ENCODE data around the gene PPP1R26. TPM values are rescaled to one million over a fixed set of nuclear protein-coding genes. Genes with fewer than 3 reads are reported as not detected.

The PPP1R26 gene
- total and polyA plus RNA-seq, 9 of the 15 experiments (the other 6 are each of a cell fraction or from before 2014, with no cell fraction given) = 0.77 to 26.8 (median 9.3) TPM

DNA sequence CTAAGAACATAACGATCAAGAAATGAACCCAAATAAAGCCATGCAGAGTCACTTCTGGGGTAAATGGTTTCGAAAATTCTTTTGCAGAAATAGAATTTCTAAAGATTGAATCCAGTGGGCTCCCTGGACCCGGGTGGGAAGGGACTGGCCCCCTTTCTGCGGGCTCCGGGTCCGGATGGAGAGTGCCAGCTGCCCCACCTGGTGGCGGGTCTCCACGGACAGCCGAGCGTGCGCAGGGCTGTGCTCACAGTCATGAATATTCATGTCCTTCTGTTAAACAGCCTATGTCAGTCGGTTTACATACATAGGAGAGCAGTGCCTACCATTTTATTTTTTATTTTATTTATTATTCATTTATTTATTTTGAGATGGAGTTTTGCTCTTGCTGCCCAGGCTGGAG lies 4.7 kb upstream of the PPP1R26 start:
- no peak overlapping the region for H3K27ac ChIP-seq (ENCODE audit: extremely low read depth, low read depth, low read length)
- FAIRE-seq (peak; percentile 74), DNase-seq (ENCODE audit: extremely low read depth in 1 of 4, low spot score in 3 of 4) (peak; percentile 72 to 77 (median 74)), ATAC-seq (peak; percentile 89)
- intact Hi-C loops (cut with micrococcal nuclease) = loop anchor here (5.0 kb wide), 1 partner anchor 53 kb away; no protein-coding TSS in a partner anchor
- BruUV-seq (replicated peaks) = no TSS peak
- no peak overlapping the region for H3K4me2 ChIP-seq (ENCODE audit: insufficient read depth, low read length)
- H3K36me3 ChIP-seq (ENCODE audit: control insufficient read depth, insufficient read depth, low read length) = no peaks in the 10 kb centered on the region
- H3K9ac ChIP-seq (ENCODE audit: insufficient read depth in 1 of 2, low read depth in 2 of 2, low read length in 2 of 2) = no peak overlapping the region
- H3K27me3 ChIP-seq (ENCODE audit: control insufficient read depth in 2 of 2, insufficient read depth in 2 of 2, low read length in 2 of 2) = no peaks in the 10 kb centered on the region
- 0 out of 2 replicates have a peak overlapping the region, but pooled peaks have one; percentile 57 for H2AFZ ChIP-seq (ENCODE audit: low read depth, low read length)
- WGBS (ENCODE audit: insufficient coverage, low coverage, missing lambda C conversion rate) = 14% methylated on average over 11 of the region's 12 CpGs
- in situ Hi-C loops (cut with MboI) = no loop called here
- no peak overlapping the region for H3K4me3 ChIP-seq
- POLR2A ChIA-PET = interaction anchor here (1.1 to 1.4 kb wide), 3 partner anchors 12 to 34 kb away, joined by 3 to 5 read pairs (median 3); no protein-coding TSS in a partner anchor
- CTCF ChIA-PET (ENCODE audit: low intra/inter-chr PET ratio) = no interaction called here
- H4K20me1 ChIP-seq (replicated peaks; ENCODE audit: control insufficient read depth, insufficient read depth, low read length) = no peaks in the 10 kb centered on the region
- peaks cover 5% of the 10 kb centered on the region; the same call in 1 of the 3 replicates for H3K79me2 ChIP-seq (ENCODE audit: control insufficient read depth, insufficient read depth, low read length)
- H3K9me1 ChIP-seq (ENCODE audit: control insufficient read depth, insufficient read depth, low read length) = no peaks in the 10 kb centered on the region
- no peaks in the 10 kb centered on the region for H3K9me3 ChIP-seq (replicated peaks; ENCODE audit: control insufficient read depth, insufficient read depth, low read depth, low read length)
- peaks cover 35 to 58% of the 10 kb centered on the region in 2 experiments for H3K4me1 ChIP-seq (replicated peaks in 1 of 2; ENCODE audit: control insufficient read depth in 2 of 2, insufficient read depth in 2 of 2, low read length in 2 of 2)
- TF ChIP-seq ZKSCAN1 (IDR thresholded peaks at IDR 0.05; ENCODE audit: low read depth, low read length) (no peak), ZFP36 (IDR thresholded peaks at IDR 0.05; ENCODE audit: low read depth, low read length, partially characterized antibody) (no peak), SMARCA5 (IDR thresholded peaks at IDR 0.05) (no peak), NFE2 (IDR thresholded peaks at IDR 0.05; ENCODE audit: low read depth) (no peak), SAFB (IDR thresholded peaks at IDR 0.05; ENCODE audit: borderline replicate concordance, low read depth, low read length) (no peak)
- TF ChIP-seq, protein P1, sequence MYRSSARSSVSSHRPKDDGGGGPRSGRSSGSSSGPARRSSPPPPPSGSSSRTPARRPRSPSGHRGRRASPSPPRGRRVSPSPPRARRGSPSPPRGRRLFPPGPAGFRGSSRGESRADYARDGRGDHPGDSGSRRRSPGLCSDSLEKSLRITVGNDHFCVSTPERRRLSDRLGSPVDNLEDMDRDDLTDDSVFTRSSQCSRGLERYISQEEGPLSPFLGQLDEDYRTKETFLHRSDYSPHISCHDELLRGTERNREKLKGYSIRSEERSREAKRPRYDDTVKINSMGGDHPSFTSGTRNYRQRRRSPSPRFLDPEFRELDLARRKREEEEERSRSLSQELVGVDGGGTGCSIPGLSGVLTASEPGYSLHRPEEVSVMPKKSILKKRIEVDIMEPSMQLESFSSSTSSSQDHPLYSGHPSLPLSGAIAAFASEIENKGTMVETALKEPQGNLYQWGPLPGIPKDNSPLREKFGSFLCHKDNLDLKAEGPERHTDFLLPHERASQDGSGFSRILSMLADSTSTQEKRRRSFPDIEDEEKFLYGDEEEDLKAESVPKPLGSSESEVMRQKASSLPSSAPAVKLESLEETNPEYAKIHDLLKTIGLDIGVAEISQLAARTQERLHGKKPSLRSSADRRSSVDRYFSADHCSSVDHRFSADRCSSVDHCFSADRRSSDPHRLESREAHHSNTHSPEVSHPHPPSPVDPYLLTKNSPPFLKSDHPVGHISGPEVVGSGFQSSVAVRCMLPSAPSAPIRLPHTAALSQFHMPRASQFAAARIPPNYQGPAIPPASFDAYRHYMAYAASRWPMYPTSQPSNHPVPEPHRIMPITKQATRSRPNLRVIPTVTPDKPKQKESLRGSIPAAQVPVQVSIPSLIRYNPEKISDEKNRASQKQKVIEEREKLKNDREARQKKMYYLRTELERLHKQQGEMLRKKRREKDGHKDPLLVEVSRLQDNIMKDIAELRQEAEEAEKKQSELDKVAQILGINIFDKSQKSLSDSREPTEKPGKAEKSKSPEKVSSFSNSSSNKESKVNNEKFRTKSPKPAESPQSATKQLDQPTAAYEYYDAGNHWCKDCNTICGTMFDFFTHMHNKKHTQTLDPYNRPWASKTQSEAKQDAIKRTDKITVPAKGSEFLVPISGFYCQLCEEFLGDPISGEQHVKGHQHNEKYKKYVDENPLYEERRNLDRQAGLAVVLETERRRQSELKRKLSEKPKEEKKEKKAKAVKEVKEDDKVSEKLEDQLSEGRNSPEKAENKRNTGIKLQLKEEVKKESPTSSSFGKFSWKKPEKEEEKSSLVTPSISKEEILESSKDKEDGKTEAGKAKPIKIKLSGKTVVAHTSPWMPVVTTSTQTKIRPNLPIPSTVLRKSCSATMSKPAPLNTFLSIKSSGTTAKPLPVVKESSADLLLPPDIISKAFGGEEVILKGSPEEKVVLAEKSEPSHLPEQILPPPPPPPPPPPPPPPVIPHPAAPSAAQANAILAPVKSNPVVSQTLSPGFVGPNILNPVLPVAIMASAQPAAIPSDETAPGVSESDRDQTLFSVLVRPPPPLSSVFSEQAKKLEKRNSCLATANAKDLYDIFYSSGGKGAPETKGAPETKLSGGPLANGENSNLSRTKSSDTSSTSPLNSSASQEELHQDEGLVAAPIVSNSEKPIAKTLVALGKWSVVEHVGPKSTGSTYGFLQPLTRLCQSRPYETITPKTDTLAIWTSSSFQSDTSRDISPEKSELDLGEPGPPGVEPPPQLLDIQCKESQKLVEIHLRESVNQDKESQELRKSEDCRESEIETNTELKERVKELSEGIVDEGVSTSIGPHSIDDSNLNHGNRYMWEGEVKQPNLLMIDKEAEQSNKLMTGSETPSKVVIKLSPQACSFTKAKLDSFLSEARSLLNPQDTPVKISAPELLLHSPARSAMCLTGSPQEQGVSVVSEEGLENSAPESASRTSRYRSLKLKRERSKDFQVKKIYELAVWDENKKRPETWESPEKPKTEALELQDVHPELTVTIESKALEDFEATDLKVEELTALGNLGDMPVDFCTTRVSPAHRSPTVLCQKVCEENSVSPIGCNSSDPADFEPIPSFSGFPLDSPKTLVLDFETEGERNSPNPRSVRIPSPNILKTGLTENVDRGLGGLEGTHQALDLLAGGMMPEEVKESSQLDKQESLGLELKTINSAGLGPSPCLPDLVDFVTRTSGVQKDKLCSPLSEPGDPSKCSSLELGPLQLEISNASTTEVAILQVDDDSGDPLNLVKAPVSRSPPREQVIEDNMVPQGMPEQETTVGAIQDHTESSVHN (IDR thresholded peaks at IDR 0.05; ENCODE audit: borderline replicate concordance in 1 of 2, low read depth in 1 of 2) = no peak
- TF ChIP-seq, protein P2, sequence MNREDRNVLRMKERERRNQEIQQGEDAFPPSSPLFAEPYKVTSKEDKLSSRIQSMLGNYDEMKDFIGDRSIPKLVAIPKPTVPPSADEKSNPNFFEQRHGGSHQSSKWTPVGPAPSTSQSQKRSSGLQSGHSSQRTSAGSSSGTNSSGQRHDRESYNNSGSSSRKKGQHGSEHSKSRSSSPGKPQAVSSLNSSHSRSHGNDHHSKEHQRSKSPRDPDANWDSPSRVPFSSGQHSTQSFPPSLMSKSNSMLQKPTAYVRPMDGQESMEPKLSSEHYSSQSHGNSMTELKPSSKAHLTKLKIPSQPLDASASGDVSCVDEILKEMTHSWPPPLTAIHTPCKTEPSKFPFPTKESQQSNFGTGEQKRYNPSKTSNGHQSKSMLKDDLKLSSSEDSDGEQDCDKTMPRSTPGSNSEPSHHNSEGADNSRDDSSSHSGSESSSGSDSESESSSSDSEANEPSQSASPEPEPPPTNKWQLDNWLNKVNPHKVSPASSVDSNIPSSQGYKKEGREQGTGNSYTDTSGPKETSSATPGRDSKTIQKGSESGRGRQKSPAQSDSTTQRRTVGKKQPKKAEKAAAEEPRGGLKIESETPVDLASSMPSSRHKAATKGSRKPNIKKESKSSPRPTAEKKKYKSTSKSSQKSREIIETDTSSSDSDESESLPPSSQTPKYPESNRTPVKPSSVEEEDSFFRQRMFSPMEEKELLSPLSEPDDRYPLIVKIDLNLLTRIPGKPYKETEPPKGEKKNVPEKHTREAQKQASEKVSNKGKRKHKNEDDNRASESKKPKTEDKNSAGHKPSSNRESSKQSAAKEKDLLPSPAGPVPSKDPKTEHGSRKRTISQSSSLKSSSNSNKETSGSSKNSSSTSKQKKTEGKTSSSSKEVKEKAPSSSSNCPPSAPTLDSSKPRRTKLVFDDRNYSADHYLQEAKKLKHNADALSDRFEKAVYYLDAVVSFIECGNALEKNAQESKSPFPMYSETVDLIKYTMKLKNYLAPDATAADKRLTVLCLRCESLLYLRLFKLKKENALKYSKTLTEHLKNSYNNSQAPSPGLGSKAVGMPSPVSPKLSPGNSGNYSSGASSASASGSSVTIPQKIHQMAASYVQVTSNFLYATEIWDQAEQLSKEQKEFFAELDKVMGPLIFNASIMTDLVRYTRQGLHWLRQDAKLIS (CRISPR knock-in tag; IDR thresholded peaks at IDR 0.05) = no peak
- TF ChIP-seq, protein P3, sequence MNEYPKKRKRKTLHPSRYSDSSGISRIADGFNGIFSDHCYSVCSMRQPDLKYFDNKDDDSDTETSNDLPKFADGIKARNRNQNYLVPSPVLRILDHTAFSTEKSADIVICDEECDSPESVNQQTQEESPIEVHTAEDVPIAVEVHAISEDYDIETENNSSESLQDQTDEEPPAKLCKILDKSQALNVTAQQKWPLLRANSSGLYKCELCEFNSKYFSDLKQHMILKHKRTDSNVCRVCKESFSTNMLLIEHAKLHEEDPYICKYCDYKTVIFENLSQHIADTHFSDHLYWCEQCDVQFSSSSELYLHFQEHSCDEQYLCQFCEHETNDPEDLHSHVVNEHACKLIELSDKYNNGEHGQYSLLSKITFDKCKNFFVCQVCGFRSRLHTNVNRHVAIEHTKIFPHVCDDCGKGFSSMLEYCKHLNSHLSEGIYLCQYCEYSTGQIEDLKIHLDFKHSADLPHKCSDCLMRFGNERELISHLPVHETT (CRISPR knock-in tag; conservative IDR thresholded peaks at IDR 0.05 in 1 of 2, IDR thresholded peaks at IDR 0.05 in 1 of 2) = no peak

Data from K562 (cell line).